HEK293 (cell line): ENCODE results near the gene KRTAP10-12.

Experiments
- CTCF ChIP-seq: fragments of 450-650 bp; formaldehyde crosslinking; IDR thresholded peaks from 2 replicates; pipeline ENCODE4 v1.5.1; 2016; ENCODE audit warnings: missing biosample characterization, missing genetic modification characterization
- SP2 ChIP-seq: fragments of 450-650 bp; formaldehyde crosslinking; IDR thresholded peaks from 2 replicates; pipeline ENCODE4 v1.5.1; 2016; ENCODE audit warnings: missing biosample characterization, missing genetic modification characterization
- ZNF146 ChIP-seq: fragments of 450-650 bp; formaldehyde crosslinking; IDR thresholded peaks from 2 replicates; pipeline ENCODE4 v1.5.1; 2016; ENCODE audit warnings: missing biosample characterization, missing genetic modification characterization
- ZNF23 ChIP-seq: fragments of 450-650 bp; formaldehyde crosslinking; IDR thresholded peaks from 2 replicates; pipeline ENCODE4 v1.5.1; 2016; ENCODE audit warnings: missing biosample characterization, missing genetic modification characterization, borderline replicate concordance
- ZNF324 ChIP-seq: fragments of 450-650 bp; formaldehyde crosslinking; IDR thresholded peaks from 2 replicates; pipeline ENCODE4 v1.5.1; 2016; ENCODE audit warnings: missing biosample characterization, missing genetic modification characterization
- ZNF600 ChIP-seq: fragments of 450-650 bp; formaldehyde crosslinking; IDR thresholded peaks from 2 replicates; pipeline ENCODE4 v1.5.1; 2016; ENCODE audit warnings: missing biosample characterization, missing genetic modification characterization
- ZNF626 ChIP-seq: fragments of 450-650 bp; sonication (Bioruptor Pico); formaldehyde crosslinking; IDR thresholded peaks from 2 replicates; pipeline ENCODE4 v1.5.1; 2018; ENCODE audit warnings: missing biosample characterization, missing genetic modification characterization, inconsistent platforms

- no peak for TF ChIP-seq CTCF (tag by site-specific recombination)
- TF ChIP-seq ZNF324, result no peak
- no peak for TF ChIP-seq ZNF146 (tag by site-specific recombination)
- no peak for TF ChIP-seq ZNF626 (tag by site-specific recombination)
- no peak for TF ChIP-seq ZNF23 (tag by site-specific recombination)
- TF ChIP-seq SP2 (tag by site-specific recombination), result no peak
- no peak for TF ChIP-seq ZNF600 (tag by site-specific recombination)
Observed at GRCh38 chr21:44653656-44654575, 43.1 kb upstream of the KRTAP10-12 start.
